Suprapubic skin (tissue), 4 donors: ENCODE data around the gene RHOB. TPM values are rescaled to one million over a fixed set of nuclear protein-coding genes. Genes with fewer than 3 reads are reported as not detected.

ENCODE experiments used
- DNase-seq, 2 donors: peaks; one replicate each; pipeline ENCODE4 v3.0.0-alpha.2; 2019; ENCODE audit warnings: low spot score in 2 of 2
- H3K27ac ChIP-seq: fragments of 200-600 bp; sonication (generic); one replicate; pipeline ENCODE4 v1.5.1; 2019
- H3K27me3 ChIP-seq: fragments of 200-600 bp; sonication (generic); one replicate; pipeline ENCODE4 v1.5.1; 2019
- H3K36me3 ChIP-seq: fragments of 200-600 bp; sonication (generic); one replicate; pipeline ENCODE4 v1.5.1; 2019
- H3K4me1 ChIP-seq: fragments of 200-600 bp; sonication (generic); one replicate; pipeline ENCODE4 v1.5.1; 2019
- H3K4me3 ChIP-seq: fragments of 200-600 bp; sonication (generic); one replicate; pipeline ENCODE4 v1.5.1; 2019; ENCODE audit warnings: mild to moderate bottlenecking
- H3K9me3 ChIP-seq: fragments of 200-600 bp; sonication (generic); one replicate; pipeline ENCODE4 v1.5.1; 2019
- EP300 ChIP-seq: sonication (generic); formaldehyde crosslinking; IDR thresholded peaks from one replicate; pipeline ENCODE4 v1.6.1; 2017; ENCODE audit warnings: antibody characterized with exemption
- POLR2A ChIP-seq, 2 donors: fragments of 450-650 bp; IDR thresholded peaks; one replicate each; pipeline ENCODE4 v1.6.1; 2017; ENCODE audit warnings: antibody characterized with exemption in 2 of 2, mild to moderate bottlenecking in 2 of 2, moderate library complexity in 2 of 2
- POLR2AphosphoS5 ChIP-seq, 3 donors: sonication (generic); formaldehyde crosslinking; IDR thresholded peaks; one replicate each; pipeline ENCODE4 v1.6.1; 2017; ENCODE audit warnings: antibody characterized with exemption in 3 of 3
- WGBS: methylation state at CpG from one replicate; pipeline ENCODE4 v1.1.5; 2018; 5-methylcytosine and 5-hydroxymethylcytosine counted together
- total RNA-seq, 4 donors: library from RNA; depleted of rRNA; stranded (reverse); fragments of >200 nt; gene quantifications; one replicate each; pipeline ENCODE4 v1.1.0, GENCODE V29; 2016
- TF ChIP-seq, protein P1 (sequence below), 2 donors: fragments of 200-600 bp in 1 of 2; fragments of 450-650 bp in 1 of 2; sonication (generic) in 1 of 2; IDR thresholded peaks; one replicate each; pipeline ENCODE4 v1.5.1; 2016 to 2019; ENCODE audit warnings: antibody characterized with exemption in 2 of 2, mild to moderate bottlenecking in 1 of 2, moderate library complexity in 1 of 2

RHOB gene
- total RNA-seq, 4 donors from 2014 or later = 404 to 719 (median 568) TPM

DNA sequence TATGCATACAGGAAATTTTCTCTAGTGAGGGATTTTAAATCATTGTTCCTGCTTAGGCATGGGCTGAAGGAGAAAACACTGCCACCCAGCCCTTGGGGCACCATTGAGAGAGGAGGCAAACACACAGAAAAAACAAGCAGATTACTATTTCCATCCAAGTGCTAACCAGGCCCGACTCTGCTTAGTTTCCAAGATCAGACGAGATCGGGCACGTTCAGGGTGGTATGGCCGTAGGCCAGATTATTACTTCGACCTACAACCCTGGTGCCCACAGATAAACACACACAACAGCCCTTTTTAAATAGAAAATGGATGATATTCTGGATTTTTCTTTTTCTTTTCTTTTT, 45.4 kb upstream of the RHOB start:
- Histone ChIP-seq H3K9me3 (no peaks in the 10 kb centered on the region), H3K27me3 (no peaks in the 10 kb centered on the region), H3K27ac (peak overlapping the region; percentile 42), H3K36me3 (no peaks in the 10 kb centered on the region), H3K4me1 (peaks cover 8% of the 10 kb centered on the region), H3K4me3 (no peak overlapping the region)
- TF ChIP-seq, protein P1, sequence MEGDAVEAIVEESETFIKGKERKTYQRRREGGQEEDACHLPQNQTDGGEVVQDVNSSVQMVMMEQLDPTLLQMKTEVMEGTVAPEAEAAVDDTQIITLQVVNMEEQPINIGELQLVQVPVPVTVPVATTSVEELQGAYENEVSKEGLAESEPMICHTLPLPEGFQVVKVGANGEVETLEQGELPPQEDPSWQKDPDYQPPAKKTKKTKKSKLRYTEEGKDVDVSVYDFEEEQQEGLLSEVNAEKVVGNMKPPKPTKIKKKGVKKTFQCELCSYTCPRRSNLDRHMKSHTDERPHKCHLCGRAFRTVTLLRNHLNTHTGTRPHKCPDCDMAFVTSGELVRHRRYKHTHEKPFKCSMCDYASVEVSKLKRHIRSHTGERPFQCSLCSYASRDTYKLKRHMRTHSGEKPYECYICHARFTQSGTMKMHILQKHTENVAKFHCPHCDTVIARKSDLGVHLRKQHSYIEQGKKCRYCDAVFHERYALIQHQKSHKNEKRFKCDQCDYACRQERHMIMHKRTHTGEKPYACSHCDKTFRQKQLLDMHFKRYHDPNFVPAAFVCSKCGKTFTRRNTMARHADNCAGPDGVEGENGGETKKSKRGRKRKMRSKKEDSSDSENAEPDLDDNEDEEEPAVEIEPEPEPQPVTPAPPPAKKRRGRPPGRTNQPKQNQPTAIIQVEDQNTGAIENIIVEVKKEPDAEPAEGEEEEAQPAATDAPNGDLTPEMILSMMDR (IDR thresholded peaks at IDR 0.05) = no peak
- TF ChIP-seq EP300 (no peak), POLR2AphosphoS5 (IDR thresholded peaks at IDR 0.05) (no peak), POLR2A (IDR thresholded peaks at IDR 0.05) (no peak)
- DNase-seq = peak in 1 of 2 donors; percentile 43
- 32% methylated on average over 6 of the region's 6 CpGs for WGBS

DNA sequence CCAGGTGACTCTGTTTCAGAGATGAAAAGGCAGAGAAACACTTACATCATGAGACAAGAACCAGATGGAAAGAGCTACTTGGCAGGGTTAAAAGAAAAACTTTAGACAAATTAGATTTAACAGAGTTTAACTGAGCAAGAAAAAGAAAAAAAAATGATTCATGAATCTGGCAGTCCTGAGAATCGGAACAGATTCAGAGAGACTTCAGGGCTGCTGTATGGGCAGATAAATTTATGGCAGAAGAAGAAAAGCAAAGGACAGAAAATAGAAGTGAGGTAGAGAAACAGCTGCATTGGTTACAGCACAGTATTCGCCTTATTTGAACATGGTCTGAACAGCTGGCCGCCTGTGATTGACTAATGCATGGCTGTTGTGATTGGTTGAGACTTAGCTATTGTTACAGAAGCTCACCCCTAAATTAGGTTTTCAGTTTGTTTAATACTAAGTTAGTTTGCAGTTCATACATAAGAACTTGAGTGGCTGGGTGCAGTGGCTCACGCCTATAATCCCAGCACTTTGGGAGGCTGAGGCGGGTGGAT, 43.0 kb upstream of the RHOB start:
- 72% methylated on average over 5 of the region's 5 CpGs for WGBS
- Histone ChIP-seq H3K27ac (no peak overlapping the region), H3K9me3 (no peaks in the 10 kb centered on the region), H3K36me3 (no peaks in the 10 kb centered on the region), H3K4me3 (no peak overlapping the region), H3K27me3 (no peaks in the 10 kb centered on the region), H3K4me1 (peaks cover 8% of the 10 kb centered on the region)
- DNase-seq = no peak
- TF ChIP-seq POLR2A (IDR thresholded peaks at IDR 0.05) (no peak), POLR2AphosphoS5 (IDR thresholded peaks at IDR 0.05) (no peak), EP300 (no peak)
- TF ChIP-seq, protein P1 (IDR thresholded peaks at IDR 0.05) = no peak

DNA sequence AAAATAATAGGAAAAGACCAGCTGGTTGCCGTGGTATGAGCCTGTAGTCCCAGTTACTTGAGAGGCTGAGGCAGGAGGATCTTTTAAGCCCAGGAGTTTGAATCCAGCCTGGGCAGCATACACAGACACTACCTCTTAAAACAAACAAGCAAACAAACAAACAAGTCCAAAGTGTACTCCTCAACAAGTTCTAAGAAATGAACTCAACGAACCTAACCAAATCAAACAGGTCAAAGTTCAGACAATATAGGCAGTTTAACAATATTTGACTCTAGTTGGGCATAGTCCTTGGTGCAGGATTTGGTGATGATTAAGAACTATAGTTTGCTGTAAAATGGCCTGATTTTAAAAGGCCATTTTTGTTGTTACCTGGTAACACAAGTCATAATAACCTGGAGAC, 41.9 kb upstream of the RHOB start:
- Histone ChIP-seq H3K27me3 (no peaks in the 10 kb centered on the region), H3K4me1 (peaks cover 5% of the 10 kb centered on the region), H3K4me3 (no peak overlapping the region), H3K36me3 (no peaks in the 10 kb centered on the region), H3K9me3 (no peaks in the 10 kb centered on the region), H3K27ac (no peak overlapping the region)
- no peak for TF ChIP-seq POLR2A (IDR thresholded peaks at IDR 0.05)
- TF ChIP-seq, protein P1 (IDR thresholded peaks at IDR 0.05) = no peak
- no peak for TF ChIP-seq POLR2AphosphoS5 (IDR thresholded peaks at IDR 0.05)
- TF ChIP-seq EP300 = no peak
- no peak for DNase-seq
- WGBS = 93% methylated on average over 2 of the region's 2 CpGs

DNA sequence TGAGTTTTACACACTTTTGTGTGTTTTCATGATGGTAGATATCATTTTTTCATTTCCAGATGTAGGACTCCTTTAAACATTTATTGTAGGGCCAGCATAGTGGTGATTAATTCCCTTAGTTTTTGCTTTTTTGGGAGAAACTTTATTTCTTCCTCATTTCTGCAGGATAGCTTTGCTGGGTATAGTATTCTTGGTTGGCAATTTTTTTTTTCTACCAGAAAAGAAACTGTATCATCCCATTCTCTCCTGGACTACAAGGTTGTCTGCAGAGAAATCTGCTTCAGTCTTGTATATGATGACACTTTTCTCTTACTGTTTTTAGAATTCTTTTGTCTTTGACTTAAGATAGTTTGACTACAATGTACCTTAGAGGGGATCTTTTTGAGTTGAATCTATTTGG, 37.8 kb upstream of the RHOB start:
- Histone ChIP-seq H3K27me3 (no peaks in the 10 kb centered on the region), H3K9me3 (no peaks in the 10 kb centered on the region), H3K27ac (no peak overlapping the region), H3K4me3 (no peak overlapping the region), H3K4me1 (no peaks in the 10 kb centered on the region), H3K36me3 (no peaks in the 10 kb centered on the region)
- DNase-seq = no peak
- no peak for TF ChIP-seq EP300

DNA sequence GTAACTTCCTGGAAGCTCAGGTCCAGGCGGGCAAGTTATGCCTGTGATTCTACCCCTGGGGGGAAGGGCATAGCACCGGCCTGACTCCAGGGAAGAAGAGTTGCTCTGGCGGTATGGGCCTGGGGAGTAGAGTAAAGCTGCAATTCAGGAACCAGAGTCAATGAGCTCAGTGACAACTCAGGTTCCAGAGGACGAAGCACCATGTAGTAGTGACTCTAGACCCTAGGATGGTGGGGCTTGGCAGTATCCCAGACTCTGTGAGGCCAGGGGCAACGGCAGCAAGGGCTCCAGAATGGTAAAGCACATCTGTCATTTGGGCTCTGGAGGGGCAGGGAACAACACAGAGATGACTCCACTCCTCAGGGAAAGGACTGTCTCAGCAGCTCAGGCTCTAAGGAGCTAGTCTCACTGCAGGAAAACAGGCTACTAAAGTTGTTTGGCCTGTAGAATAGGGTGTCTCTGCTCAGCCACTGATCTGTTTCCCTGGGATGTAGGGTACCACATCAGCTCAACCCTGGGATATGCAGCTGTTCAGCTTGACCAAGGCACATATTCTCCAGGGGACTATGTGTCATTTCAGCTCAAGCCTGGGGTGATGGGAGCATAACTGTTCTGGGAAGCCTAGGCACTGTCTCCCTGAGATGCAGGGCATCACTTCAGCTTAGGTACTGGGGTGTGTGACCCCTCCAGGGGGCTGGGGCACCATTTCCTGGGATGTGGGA, 36.2 kb upstream of the RHOB start:
- 79% methylated on average over 4 of the region's 5 CpGs for WGBS
- Histone ChIP-seq H3K27ac (no peak overlapping the region), H3K36me3 (no peaks in the 10 kb centered on the region), H3K4me1 (peaks cover 4% of the 10 kb centered on the region), H3K9me3 (no peaks in the 10 kb centered on the region), H3K4me3 (no peak overlapping the region), H3K27me3 (no peaks in the 10 kb centered on the region)
- TF ChIP-seq EP300 (no peak), POLR2A (IDR thresholded peaks at IDR 0.05) (no peak), POLR2AphosphoS5 (IDR thresholded peaks at IDR 0.05) (no peak)
- TF ChIP-seq, protein P1 (IDR thresholded peaks at IDR 0.05) = no peak
- DNase-seq = peak; percentile 44 to 52
